HepG2 (cell line): ENCODE measurements around the gene MVB12A. TPM values are rescaled to one million over a fixed set of nuclear protein-coding genes. Genes with fewer than 3 reads are reported as not detected.

ENCODE experiments used
- HMG20B ChIP-seq: conservative IDR thresholded peaks from 2 replicates; pipeline ENCODE4 v1.6.1; 2016; ENCODE audit warnings: missing genetic modification reagents, missing compliant biosample characterization
- MTF2 ChIP-seq: sonication (generic); formaldehyde crosslinking; IDR thresholded peaks from 2 replicates; pipeline ENCODE4 v1.5.0; 2020; ENCODE audit warnings: missing genetic modification reagents, borderline replicate concordance
- MYNN ChIP-seq: sonication (generic); formaldehyde crosslinking; IDR thresholded peaks from 2 replicates; pipeline ENCODE4 v1.4.0; 2020; ENCODE audit warnings: mild to moderate bottlenecking, low read depth, missing genetic modification reagents
- PTBP1 ChIP-seq: fragments of 200-400 bp; formaldehyde crosslinking; IDR thresholded peaks from 2 replicates; pipeline ENCODE4 v1.6.1; 2018; ENCODE audit warnings: low read length, low read depth; ENCODE audit not compliant: poor library complexity, severe bottlenecking
- SETDB1 ChIP-seq: sonication (generic); formaldehyde crosslinking; IDR thresholded peaks from 2 replicates; pipeline ENCODE4 v1.5.1; 2020; ENCODE audit warnings: missing genetic modification reagents, mild to moderate bottlenecking, borderline replicate concordance
- ZFP36L1 ChIP-seq: sonication (generic); formaldehyde crosslinking; IDR thresholded peaks from 2 replicates; pipeline ENCODE4 v1.8.0; 2022; ENCODE audit warnings: mild to moderate bottlenecking, missing genetic modification reagents, moderate library complexity
- ZNF124 ChIP-seq: sonication (generic); formaldehyde crosslinking; IDR thresholded peaks from 2 replicates; pipeline ENCODE4 v1.4.0; 2020; ENCODE audit warnings: missing genetic modification reagents
- ZNF317 ChIP-seq: sonication (generic); formaldehyde crosslinking; IDR thresholded peaks from 2 replicates; pipeline ENCODE4 v1.5.0; 2020; ENCODE audit warnings: mild to moderate bottlenecking, missing genetic modification reagents
- ZNF883 ChIP-seq: sonication (generic); formaldehyde crosslinking; IDR thresholded peaks from 2 replicates; pipeline ENCODE4 v1.5.1; 2020; ENCODE audit warnings: mild to moderate bottlenecking, missing genetic modification reagents; ENCODE audit errors: not compliant biosample characterization
- polyA plus RNA-seq, 8 experiments: library from polyadenylated mRNA; depleted of rRNA in 3 of 8; stranded (reverse) in 7 of 8; unstranded in 1 of 8; fragments of >200 nt; fragmentation: Illumina TruSeq in 4 of 8; extraction: Trizol in 4 of 8; gene quantifications; 2 replicates each; pipeline versions ENCODE4 v1.2.1 to v1.2.3, GENCODE V29; 2011 to 2016; ENCODE audit warnings: low read depth in 4 of 8, missing spikeins in 1 of 8, mixed read lengths in 1 of 8; ENCODE audit not compliant: insufficient read depth in 1 of 8
- total RNA-seq, 5 experiments: library from RNA; depleted of rRNA; stranded (reverse); fragments of >200 nt; fragmentation: Illumina TruSeq; extraction: Trizol; gene quantifications; 2 replicates each; pipeline ENCODE4 v1.2.3, GENCODE V29; 2016; ENCODE audit warnings: low read depth in 1 of 5
- TF ChIP-seq, protein P1 (sequence below): sonication (generic); formaldehyde crosslinking; IDR thresholded peaks from 2 replicates; pipeline ENCODE4 v1.4.0; 2020; ENCODE audit warnings: missing genetic modification reagents
- TF ChIP-seq, protein P2 (sequence below): IDR thresholded peaks from 2 replicates; pipeline ENCODE4 v1.4.0; 2020; ENCODE audit warnings: mild to moderate bottlenecking, missing genetic modification reagents
- TF ChIP-seq, protein P3 (sequence below): sonication (generic); formaldehyde crosslinking; IDR thresholded peaks from 2 replicates; pipeline ENCODE4 v1.9.0; 2022; ENCODE audit warnings: low read depth, missing genetic modification reagents
- TF ChIP-seq, protein P4 (sequence below): sonication (generic); formaldehyde crosslinking; IDR thresholded peaks from 2 replicates; pipeline ENCODE4 v1.4.0; 2020; ENCODE audit warnings: mild to moderate bottlenecking, missing genetic modification reagents, borderline replicate concordance
- TF ChIP-seq, protein P5 (sequence below): sonication (generic); formaldehyde crosslinking; IDR thresholded peaks from 2 replicates; pipeline ENCODE4 v1.4.0; 2020; ENCODE audit warnings: mild to moderate bottlenecking, missing genetic modification reagents
- TF ChIP-seq, protein P6 (sequence below): sonication (generic); formaldehyde crosslinking; IDR thresholded peaks from 2 replicates; pipeline ENCODE4 v1.8.0; 2022; ENCODE audit warnings: mild to moderate bottlenecking, missing genetic modification reagents, borderline replicate concordance
- TF ChIP-seq, protein P7 (sequence below): IDR thresholded peaks from 2 replicates; pipeline ENCODE4 v1.6.1; 2016; ENCODE audit warnings: missing compliant biosample characterization, missing genetic modification reagents, borderline replicate concordance

The MVB12A gene
- total and polyA plus RNA-seq, 2 of the 13 experiments (the other 11 are each of a cell fraction or from before 2014, with no cell fraction given): 35.7 to 36.1 TPM

DNA sequence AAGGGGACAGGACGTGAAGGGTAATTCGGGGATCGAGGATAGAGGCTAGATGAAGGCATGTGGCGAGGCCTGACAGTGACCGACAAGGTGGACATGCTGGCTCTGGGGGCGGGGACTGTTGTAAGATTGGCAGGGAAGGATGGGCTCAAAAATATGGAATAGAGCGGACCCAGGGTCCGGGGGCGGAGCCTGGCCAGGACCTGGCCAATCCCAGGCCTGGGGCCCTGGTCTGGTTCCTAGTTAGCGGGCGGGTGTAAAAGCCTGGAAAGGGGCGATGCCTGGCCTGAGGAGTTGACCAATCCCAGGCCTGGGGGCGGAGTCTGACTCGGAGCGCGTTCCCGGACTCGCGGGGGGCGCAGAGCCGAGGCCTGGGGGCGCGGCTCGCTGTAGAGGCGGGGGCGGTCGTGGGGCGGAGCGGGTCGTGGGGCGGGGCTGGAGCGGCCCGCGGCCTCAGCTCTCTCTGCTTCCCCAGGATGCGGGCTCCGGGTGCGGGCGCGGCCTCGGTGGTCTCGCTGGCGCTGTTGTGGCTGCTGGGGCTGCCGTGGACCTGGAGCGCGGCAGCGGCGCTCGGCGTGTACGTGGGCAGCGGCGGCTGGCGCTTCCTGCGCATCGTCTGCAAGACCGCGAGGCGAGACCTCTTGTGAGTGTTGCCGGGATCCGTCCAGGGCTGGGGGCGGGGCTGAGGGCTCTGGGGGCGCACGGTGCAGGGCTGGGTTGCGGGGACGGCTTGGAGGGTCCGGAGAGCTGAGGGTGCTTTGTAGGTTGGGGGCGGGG lies 50.4 kb downstream of the MVB12A start, which contains the start of gene SLC27A1 (continued):
- TF ChIP-seq, protein P1, sequence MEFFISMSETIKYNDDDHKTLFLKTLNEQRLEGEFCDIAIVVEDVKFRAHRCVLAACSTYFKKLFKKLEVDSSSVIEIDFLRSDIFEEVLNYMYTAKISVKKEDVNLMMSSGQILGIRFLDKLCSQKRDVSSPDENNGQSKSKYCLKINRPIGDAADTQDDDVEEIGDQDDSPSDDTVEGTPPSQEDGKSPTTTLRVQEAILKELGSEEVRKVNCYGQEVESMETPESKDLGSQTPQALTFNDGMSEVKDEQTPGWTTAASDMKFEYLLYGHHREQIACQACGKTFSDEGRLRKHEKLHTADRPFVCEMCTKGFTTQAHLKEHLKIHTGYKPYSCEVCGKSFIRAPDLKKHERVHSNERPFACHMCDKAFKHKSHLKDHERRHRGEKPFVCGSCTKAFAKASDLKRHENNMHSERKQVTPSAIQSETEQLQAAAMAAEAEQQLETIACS (CRISPR knock-in tag): peak; percentile 64; the same call in 1 of the 2 replicates
- TF ChIP-seq, protein P2, sequence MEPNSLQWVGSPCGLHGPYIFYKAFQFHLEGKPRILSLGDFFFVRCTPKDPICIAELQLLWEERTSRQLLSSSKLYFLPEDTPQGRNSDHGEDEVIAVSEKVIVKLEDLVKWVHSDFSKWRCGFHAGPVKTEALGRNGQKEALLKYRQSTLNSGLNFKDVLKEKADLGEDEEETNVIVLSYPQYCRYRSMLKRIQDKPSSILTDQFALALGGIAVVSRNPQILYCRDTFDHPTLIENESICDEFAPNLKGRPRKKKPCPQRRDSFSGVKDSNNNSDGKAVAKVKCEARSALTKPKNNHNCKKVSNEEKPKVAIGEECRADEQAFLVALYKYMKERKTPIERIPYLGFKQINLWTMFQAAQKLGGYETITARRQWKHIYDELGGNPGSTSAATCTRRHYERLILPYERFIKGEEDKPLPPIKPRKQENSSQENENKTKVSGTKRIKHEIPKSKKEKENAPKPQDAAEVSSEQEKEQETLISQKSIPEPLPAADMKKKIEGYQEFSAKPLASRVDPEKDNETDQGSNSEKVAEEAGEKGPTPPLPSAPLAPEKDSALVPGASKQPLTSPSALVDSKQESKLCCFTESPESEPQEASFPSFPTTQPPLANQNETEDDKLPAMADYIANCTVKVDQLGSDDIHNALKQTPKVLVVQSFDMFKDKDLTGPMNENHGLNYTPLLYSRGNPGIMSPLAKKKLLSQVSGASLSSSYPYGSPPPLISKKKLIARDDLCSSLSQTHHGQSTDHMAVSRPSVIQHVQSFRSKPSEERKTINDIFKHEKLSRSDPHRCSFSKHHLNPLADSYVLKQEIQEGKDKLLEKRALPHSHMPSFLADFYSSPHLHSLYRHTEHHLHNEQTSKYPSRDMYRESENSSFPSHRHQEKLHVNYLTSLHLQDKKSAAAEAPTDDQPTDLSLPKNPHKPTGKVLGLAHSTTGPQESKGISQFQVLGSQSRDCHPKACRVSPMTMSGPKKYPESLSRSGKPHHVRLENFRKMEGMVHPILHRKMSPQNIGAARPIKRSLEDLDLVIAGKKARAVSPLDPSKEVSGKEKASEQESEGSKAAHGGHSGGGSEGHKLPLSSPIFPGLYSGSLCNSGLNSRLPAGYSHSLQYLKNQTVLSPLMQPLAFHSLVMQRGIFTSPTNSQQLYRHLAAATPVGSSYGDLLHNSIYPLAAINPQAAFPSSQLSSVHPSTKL (CRISPR knock-in tag): no peak
- TF ChIP-seq, protein P3, sequence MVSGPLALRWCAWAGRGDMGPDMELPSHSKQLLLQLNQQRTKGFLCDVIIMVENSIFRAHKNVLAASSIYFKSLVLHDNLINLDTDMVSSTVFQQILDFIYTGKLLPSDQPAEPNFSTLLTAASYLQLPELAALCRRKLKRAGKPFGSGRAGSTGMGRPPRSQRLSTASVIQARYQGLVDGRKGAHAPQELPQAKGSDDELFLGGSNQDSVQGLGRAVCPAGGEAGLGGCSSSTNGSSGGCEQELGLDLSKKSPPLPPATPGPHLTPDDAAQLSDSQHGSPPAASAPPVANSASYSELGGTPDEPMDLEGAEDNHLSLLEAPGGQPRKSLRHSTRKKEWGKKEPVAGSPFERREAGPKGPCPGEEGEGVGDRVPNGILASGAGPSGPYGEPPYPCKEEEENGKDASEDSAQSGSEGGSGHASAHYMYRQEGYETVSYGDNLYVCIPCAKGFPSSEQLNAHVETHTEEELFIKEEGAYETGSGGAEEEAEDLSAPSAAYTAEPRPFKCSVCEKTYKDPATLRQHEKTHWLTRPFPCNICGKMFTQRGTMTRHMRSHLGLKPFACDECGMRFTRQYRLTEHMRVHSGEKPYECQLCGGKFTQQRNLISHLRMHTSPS: no peak
- TF ChIP-seq SETDB1 (CRISPR knock-in tag) (no peak), ZNF124 (CRISPR knock-in tag) (no peak), ZNF317 (no peak), MTF2 (CRISPR knock-in tag) (peak; percentile 49; the same call in 1 of the 2 replicates), ZFP36L1 (CRISPR knock-in tag) (peak; percentile 30; the same call in 1 of the 2 replicates), PTBP1 (no peak), HMG20B (CRISPR knock-in tag) (no peak), MYNN (no peak), ZNF883 (no peak)
- TF ChIP-seq, protein P4, sequence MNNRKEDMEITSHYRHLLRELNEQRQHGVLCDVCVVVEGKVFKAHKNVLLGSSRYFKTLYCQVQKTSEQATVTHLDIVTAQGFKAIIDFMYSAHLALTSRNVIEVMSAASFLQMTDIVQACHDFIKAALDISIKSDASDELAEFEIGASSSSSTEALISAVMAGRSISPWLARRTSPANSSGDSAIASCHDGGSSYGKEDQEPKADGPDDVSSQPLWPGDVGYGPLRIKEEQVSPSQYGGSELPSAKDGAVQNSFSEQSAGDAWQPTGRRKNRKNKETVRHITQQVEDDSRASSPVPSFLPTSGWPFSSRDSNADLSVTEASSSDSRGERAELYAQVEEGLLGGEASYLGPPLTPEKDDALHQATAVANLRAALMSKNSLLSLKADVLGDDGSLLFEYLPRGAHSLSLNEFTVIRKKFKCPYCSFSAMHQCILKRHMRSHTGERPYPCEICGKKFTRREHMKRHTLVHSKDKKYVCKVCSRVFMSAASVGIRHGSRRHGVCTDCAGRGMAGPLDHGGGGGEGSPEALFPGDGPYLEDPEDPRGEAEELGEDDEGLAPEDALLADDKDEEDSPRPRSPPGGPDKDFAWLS: no peak
- TF ChIP-seq, protein P5, sequence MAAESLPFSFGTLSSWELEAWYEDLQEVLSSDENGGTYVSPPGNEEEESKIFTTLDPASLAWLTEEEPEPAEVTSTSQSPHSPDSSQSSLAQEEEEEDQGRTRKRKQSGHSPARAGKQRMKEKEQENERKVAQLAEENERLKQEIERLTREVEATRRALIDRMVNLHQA (CRISPR knock-in tag): no peak
- TF ChIP-seq, protein P6, sequence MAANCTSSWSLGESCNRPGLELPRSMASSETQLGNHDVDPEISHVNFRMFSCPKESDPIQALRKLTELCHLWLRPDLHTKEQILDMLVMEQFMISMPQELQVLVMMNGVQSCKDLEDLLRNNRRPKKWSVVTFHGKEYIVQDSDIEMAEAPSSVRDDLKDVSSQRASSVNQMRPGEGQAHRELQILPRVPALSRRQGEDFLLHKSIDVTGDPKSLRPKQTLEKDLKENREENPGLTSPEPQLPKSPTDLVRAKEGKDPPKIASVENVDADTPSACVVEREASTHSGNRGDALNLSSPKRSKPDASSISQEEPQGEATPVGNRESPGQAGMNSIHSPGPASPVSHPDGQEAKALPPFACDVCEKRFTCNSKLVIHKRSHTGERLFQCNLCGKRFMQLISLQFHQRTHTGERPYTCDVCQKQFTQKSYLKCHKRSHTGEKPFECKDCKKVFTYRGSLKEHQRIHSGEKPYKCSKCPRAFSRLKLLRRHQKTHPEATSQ (CRISPR knock-in tag): no peak
- TF ChIP-seq, protein P7, sequence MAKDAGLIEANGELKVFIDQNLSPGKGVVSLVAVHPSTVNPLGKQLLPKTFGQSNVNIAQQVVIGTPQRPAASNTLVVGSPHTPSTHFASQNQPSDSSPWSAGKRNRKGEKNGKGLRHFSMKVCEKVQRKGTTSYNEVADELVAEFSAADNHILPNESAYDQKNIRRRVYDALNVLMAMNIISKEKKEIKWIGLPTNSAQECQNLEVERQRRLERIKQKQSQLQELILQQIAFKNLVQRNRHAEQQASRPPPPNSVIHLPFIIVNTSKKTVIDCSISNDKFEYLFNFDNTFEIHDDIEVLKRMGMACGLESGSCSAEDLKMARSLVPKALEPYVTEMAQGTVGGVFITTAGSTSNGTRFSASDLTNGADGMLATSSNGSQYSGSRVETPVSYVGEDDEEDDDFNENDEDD (CRISPR knock-in tag): no peak
